Measurements from ENCODE around the gene OTUB1.

The OTUB1 gene

DNA sequence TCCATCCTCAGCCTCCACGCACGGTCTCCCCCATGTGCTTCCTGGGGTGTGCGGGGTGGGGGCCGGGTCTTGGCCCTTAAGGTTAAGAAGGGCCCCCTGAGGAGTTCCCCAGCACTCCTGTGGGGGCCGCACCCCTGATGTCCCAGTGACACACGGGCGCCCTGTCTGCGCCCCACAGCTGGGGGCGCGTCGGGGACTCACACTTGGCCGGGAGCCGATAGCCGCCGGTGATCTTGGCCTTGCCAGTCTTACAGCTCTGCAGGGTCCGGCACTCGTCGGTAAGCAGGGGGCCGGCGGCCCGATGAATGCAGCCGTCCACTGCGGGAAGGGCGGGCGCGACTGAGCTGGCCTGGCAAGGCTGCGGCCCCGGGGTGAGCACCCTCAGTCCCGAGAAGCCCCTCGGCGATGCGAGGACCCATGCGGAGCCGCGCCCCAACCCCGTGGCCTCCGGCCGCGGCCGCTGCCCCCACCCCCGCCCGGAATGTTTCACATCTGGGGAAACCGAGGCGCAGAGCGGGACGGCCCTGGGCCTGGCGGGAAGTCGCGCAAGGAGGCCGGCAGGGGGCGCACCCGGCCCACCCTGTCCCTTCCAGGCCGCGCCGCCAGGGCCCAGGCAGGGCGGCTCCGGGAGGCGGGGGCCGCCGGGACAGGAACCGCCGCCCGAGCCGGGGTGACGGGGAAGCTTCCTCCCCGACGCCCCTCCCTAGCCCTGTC is 13.9 kb downstream of the OTUB1 start:
- peak; percentile 80 for DNase-seq (ENCODE audit: low read depth)
- TF ChIP-seq, protein P1, sequence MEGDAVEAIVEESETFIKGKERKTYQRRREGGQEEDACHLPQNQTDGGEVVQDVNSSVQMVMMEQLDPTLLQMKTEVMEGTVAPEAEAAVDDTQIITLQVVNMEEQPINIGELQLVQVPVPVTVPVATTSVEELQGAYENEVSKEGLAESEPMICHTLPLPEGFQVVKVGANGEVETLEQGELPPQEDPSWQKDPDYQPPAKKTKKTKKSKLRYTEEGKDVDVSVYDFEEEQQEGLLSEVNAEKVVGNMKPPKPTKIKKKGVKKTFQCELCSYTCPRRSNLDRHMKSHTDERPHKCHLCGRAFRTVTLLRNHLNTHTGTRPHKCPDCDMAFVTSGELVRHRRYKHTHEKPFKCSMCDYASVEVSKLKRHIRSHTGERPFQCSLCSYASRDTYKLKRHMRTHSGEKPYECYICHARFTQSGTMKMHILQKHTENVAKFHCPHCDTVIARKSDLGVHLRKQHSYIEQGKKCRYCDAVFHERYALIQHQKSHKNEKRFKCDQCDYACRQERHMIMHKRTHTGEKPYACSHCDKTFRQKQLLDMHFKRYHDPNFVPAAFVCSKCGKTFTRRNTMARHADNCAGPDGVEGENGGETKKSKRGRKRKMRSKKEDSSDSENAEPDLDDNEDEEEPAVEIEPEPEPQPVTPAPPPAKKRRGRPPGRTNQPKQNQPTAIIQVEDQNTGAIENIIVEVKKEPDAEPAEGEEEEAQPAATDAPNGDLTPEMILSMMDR (IDR thresholded peaks at IDR 0.05; ENCODE audit: insufficient read depth, low read depth, low read length, missing control alignments), result peak; percentile 73
- no peak overlapping the region for H3K4me3 ChIP-seq (ENCODE audit: low read depth, low read length)

- DNase-seq (ENCODE audit: low read depth), result no peak
- TF ChIP-seq, protein P1 (IDR thresholded peaks at IDR 0.05; ENCODE audit: insufficient read depth, low read depth, low read length, missing control alignments), result no peak
- no peak overlapping the region for H3K4me3 ChIP-seq (ENCODE audit: low read depth, low read length)
Observed at GRCh38 chr11:64000740-64001483, 14.7 kb downstream of the OTUB1 start.

GRCh38 chr11:64001484-64002420 is 15.5 kb downstream of the OTUB1 start:
- DNase-seq (ENCODE audit: low read depth), result no peak
- TF ChIP-seq, protein P1 (IDR thresholded peaks at IDR 0.05; ENCODE audit: insufficient read depth, low read depth, low read length, missing control alignments), result no peak
- H3K4me3 ChIP-seq (ENCODE audit: low read depth, low read length), result no peak overlapping the region

DNA sequence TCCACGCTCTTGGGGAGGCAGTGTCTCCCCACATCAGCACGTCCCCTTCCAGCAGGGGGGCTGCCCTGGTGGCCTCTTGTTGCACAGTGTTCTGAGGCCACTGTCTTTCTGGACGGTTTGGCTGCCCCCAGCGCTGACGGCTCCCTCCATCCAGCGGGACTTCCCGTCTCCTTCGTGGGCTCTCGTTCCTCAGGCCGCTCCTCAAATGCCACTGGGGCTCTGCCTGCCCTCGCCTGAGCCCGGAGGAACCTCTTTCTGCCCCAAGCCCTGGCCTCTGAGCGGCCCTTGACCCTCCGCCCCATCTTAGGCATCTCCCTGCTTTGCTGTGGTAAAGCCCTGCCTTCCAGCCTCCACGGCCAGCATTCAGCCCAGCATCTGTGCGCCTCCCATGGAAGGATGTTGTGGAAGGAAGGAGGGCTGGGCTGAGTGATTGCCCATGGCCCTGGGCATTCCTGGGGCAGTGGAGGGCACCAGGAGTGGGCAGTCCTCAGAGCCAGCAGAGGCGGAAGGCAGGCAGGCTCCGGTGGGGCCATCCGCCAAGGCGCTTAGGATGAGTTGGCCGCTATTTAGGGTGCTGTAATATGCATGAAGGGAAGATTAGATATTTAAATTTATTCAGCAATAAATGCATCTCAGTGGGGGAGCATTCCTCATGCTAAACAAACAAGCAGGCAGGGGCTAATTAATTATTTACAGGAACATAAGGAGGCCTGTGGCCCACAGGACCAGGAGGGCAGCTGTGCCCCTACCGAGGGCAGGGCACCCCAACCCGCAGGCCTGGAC is 17.8 kb downstream of the OTUB1 start:
- DNase-seq (ENCODE audit: low read depth), result no peak
- no peak overlapping the region for H3K4me3 ChIP-seq (ENCODE audit: low read depth, low read length)
- TF ChIP-seq, protein P1 (IDR thresholded peaks at IDR 0.05; ENCODE audit: insufficient read depth, low read depth, low read length, missing control alignments), result no peak

DNA sequence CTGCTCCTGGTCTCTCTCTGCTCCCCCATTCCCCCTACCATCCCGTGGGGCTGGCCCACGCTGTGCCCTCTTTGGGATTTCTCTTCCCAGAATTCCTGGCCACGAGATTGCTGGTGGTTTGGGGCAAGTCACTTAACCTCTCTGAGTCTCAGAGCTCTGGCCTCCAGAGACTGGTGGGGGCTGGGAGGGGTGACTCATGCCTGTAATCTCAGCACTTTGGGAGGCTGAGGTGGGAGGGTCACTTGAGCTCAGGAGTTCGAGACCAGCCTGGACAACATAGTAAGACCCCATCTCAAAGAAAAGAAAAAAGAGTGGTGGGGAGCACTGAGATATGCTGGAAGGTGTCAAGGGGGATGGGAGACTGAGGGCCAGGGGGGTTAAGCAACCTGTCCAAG is 18.3 kb downstream of the OTUB1 start:
- DNase-seq (ENCODE audit: low read depth), result no peak
- TF ChIP-seq, protein P1 (IDR thresholded peaks at IDR 0.05; ENCODE audit: insufficient read depth, low read depth, low read length, missing control alignments), result no peak

DNA sequence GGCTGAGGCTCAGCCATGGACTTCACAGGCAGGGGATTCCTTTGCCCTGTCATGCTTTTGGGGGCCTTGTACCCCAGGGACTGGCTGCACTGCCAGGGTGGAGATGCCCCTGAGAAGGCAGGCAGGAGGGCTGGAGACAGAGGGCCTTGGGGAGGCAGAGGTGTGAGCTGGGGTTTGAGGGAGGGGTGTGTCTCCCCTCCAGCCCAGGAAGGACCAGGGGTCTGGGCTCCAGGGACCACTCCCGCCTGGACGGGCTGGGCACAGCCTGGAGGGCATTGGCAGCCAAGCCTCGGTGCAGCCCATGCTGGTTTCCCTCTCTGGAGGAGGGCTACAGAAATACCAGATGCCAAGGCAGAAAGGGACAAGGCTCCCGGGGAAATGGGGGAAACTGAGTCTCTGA is 19.5 kb downstream of the OTUB1 start:
- no peak for DNase-seq (ENCODE audit: low read depth)
- TF ChIP-seq, protein P1 (IDR thresholded peaks at IDR 0.05; ENCODE audit: insufficient read depth, low read depth, low read length, missing control alignments), result no peak
- no peak overlapping the region for H3K4me3 ChIP-seq (ENCODE audit: low read depth, low read length)

More for the DNA sequence above, 18.3 kb downstream of the OTUB1 start:
- no peak overlapping the region for H3K4me3 ChIP-seq (ENCODE audit: low read depth, low read length)
